Neuronal stem cell (in vitro differentiated cells): ENCODE results near the gene BPI.

ENCODE experiments used
- DNase-seq: peaks from one replicate; pipeline ENCODE4 v3.0.0-alpha.2; 2013; ENCODE audit warnings: low spot score
- H2AFZ ChIP-seq: one replicate; pipeline ENCODE4 v1.6.1; 2013; ENCODE audit warnings: mild to moderate bottlenecking, low read length, inconsistent platforms
- H2AK5ac ChIP-seq: 2 replicates; pipeline ENCODE4 v1.6.1; 2013; ENCODE audit warnings: low read depth, mild to moderate bottlenecking, inconsistent platforms, low read length, moderate library complexity, mixed read lengths
- H2BK120ac ChIP-seq: 2 replicates; pipeline ENCODE4 v1.6.1; 2013; ENCODE audit warnings: low read depth, mild to moderate bottlenecking, inconsistent platforms, low read length, moderate library complexity, mixed read lengths
- H2BK12ac ChIP-seq: one replicate; pipeline ENCODE4 v1.6.1; 2013; ENCODE audit warnings: low read length, inconsistent platforms
- H2BK15ac ChIP-seq: 2 replicates; pipeline ENCODE4 v1.6.1; 2013; ENCODE audit warnings: mild to moderate bottlenecking, low read length, inconsistent platforms, mixed read lengths
- H2BK5ac ChIP-seq: one replicate; pipeline ENCODE4 v1.6.1; 2013; ENCODE audit warnings: inconsistent platforms, mild to moderate bottlenecking, low read length, moderate library complexity
- H3K14ac ChIP-seq: one replicate; pipeline ENCODE4 v1.6.1; 2013; ENCODE audit warnings: low read length, inconsistent platforms
- H3K18ac ChIP-seq: 2 replicates; pipeline ENCODE4 v1.6.1; 2013; ENCODE audit warnings: low read length, inconsistent platforms
- H3K23ac ChIP-seq: 2 replicates; pipeline ENCODE4 v1.6.1; 2013; ENCODE audit warnings: low read depth, mild to moderate bottlenecking, mixed read lengths, low read length, inconsistent platforms; ENCODE audit not compliant: poor library complexity
- H3K27ac ChIP-seq: replicated peaks from 3 replicates; pipeline ENCODE4 v1.5.1; 2013; ENCODE audit warnings: low read length, inconsistent platforms
- H3K27me3 ChIP-seq, 3 experiments: 2 replicates each; pipeline ENCODE4 v1.6.1; 2013; ENCODE audit warnings: low read length in 3 of 3, mild to moderate bottlenecking in 2 of 3, inconsistent platforms in 1 of 3, low read depth in 1 of 3, mixed read lengths in 1 of 3, moderate library complexity in 1 of 3; ENCODE audit not compliant: control insufficient read depth in 3 of 3, insufficient read depth in 3 of 3
- H3K36me3 ChIP-seq, 2 donors: replicated peaks in 1 of 2; 2 replicates each; pipeline ENCODE4 v1.6.1; 2013; ENCODE audit warnings: low read length in 2 of 2; ENCODE audit not compliant: control insufficient read depth in 2 of 2, insufficient read depth in 2 of 2
- H3K4ac ChIP-seq: 2 replicates; pipeline ENCODE4 v1.6.1; 2013; ENCODE audit warnings: inconsistent platforms, mild to moderate bottlenecking, low read length, moderate library complexity
- H3K4me1 ChIP-seq, 2 donors: 1 replicate in 1 of 2; 2 replicates in 1 of 2; pipeline ENCODE4 v1.6.1; 2013; ENCODE audit warnings: low read length in 2 of 2, low read depth in 1 of 2; ENCODE audit not compliant: control insufficient read depth in 2 of 2, insufficient read depth in 1 of 2
- H3K4me2 ChIP-seq: one replicate; pipeline ENCODE4 v1.6.1; 2013; ENCODE audit warnings: mild to moderate bottlenecking, low read length, inconsistent platforms; ENCODE audit not compliant: insufficient read depth, poor library complexity, severe bottlenecking
- H3K4me3 ChIP-seq, 2 donors: 2 replicates each; pipeline ENCODE4 v1.5.1; 2013; ENCODE audit warnings: low read length in 2 of 2, mild to moderate bottlenecking in 2 of 2, inconsistent platforms in 1 of 2, moderate library complexity in 1 of 2
- H3K79me1 ChIP-seq: one replicate; pipeline ENCODE4 v1.6.1; 2013; ENCODE audit warnings: low read depth, mild to moderate bottlenecking, inconsistent platforms, low read length, moderate library complexity
- H3K9ac ChIP-seq: one replicate; pipeline ENCODE4 v1.6.1; 2013; ENCODE audit warnings: mild to moderate bottlenecking, low read depth, low read length, inconsistent platforms; ENCODE audit not compliant: poor library complexity
- H3K9me3 ChIP-seq, 2 donors: replicated peaks in 1 of 2; 2 replicates each; pipeline versions ENCODE3 to v1.6.1; 2013; ENCODE audit warnings: low read length in 2 of 2, mild to moderate bottlenecking in 2 of 2, inconsistent platforms in 1 of 2, low read depth in 1 of 2, mixed read lengths in 1 of 2, moderate library complexity in 1 of 2; ENCODE audit not compliant: control insufficient read depth in 2 of 2, insufficient read depth in 1 of 2
- H4K8ac ChIP-seq: one replicate; pipeline ENCODE4 v1.6.1; 2013; ENCODE audit warnings: low read depth, mild to moderate bottlenecking, inconsistent platforms, low read length, moderate library complexity
- H4K91ac ChIP-seq: one replicate; pipeline ENCODE4 v1.6.1; 2013; ENCODE audit warnings: low read length, low read depth, mild to moderate bottlenecking, inconsistent platforms; ENCODE audit not compliant: poor library complexity
- WGBS, 2 donors: extraction: QIAGEN DNeasy Blood & Tissue Kit; methylation state at CpG; one replicate each; pipeline ENCODE4 v1.1.7; 2013; ENCODE audit warnings: missing lambda C conversion rate in 2 of 2, mixed read lengths in 1 of 2; ENCODE audit not compliant: insufficient read length in 2 of 2, insufficient replicate concordance in 1 of 2; ENCODE audit errors: extremely low coverage in 2 of 2; 5-methylcytosine and 5-hydroxymethylcytosine counted together

The BPI gene

GRCh38 chr20:38271608-38272120, 32.3 kb upstream of the BPI start:
- Histone ChIP-seq H4K91ac (no peak overlapping the region), H3K18ac (no peak overlapping the region), H3K4ac (no peak overlapping the region), H4K8ac (no peak overlapping the region), H3K9ac (no peak overlapping the region), H2AFZ (no peak overlapping the region), H2BK5ac (no peak overlapping the region), H2BK15ac (peak overlapping the region; percentile 42), H3K36me3 (no peaks in the 10 kb centered on the region), H3K9me3 (no peaks in the 10 kb centered on the region), H3K14ac (no peak overlapping the region), H2BK12ac (no peak overlapping the region), H3K4me3 (no peak overlapping the region), H3K79me1 (no peaks in the 10 kb centered on the region), H3K4me2 (no peak overlapping the region), H3K27ac (no peak overlapping the region), H3K4me1 (no peaks in the 10 kb centered on the region), H2AK5ac (no peak overlapping the region), H3K27me3 (no peaks in the 10 kb centered on the region), H3K23ac (no peak overlapping the region), H2BK120ac (no peak overlapping the region)
- no peak for DNase-seq
- no CpG with 5 or more reads among the region's 2 CpGs for WGBS, 2 donors

- Histone ChIP-seq H3K18ac (no peak overlapping the region), H2BK5ac (no peak overlapping the region), H3K27me3 (no peaks in the 10 kb centered on the region), H3K4me3 (no peak overlapping the region), H3K4me1 (no peaks in the 10 kb centered on the region), H4K91ac (no peak overlapping the region), H3K4ac (no peak overlapping the region), H2AK5ac (no peak overlapping the region), H3K14ac (no peak overlapping the region), H3K79me1 (no peaks in the 10 kb centered on the region), H2BK120ac (no peak overlapping the region), H3K27ac (no peak overlapping the region), H3K36me3 (no peaks in the 10 kb centered on the region), H3K9me3 (no peaks in the 10 kb centered on the region), H3K9ac (no peak overlapping the region), H2BK15ac (no peak overlapping the region), H3K23ac (no peak overlapping the region), H2AFZ (no peak overlapping the region), H4K8ac (no peak overlapping the region), H2BK12ac (no peak overlapping the region), H3K4me2 (no peak overlapping the region)
- DNase-seq: no peak
- no CpG with 5 or more reads among the region's 2 CpGs for WGBS, 2 donors
Observed at GRCh38 chr20:38272398-38272797, 31.6 kb upstream of the BPI start.

DNA sequence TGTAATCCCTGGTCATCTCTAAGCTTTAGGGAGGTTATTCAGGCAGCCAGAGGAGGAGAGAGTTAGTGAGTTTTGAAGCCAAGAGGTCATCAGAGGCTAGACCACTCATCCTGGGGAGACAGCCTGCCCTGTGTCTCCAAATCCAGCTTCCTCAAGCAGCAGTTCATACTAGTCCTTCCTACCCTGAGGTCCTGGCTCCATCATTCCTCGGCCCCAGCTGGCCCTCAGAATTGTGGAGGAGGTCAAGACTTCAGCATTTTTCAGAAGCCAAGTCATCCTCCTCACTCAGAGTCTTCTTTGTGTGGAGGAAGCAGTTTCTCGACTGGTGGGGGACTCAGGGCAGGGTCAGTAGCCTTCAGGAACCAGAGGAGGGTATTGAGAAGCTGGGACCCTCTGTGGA, 31.0 kb upstream of the BPI start:
- Histone ChIP-seq H4K91ac (no peak overlapping the region), H2BK5ac (no peak overlapping the region), H3K18ac (no peak overlapping the region), H3K4ac (no peak overlapping the region), H2AK5ac (no peak overlapping the region), H3K27me3 (no peaks in the 10 kb centered on the region), H3K36me3 (no peaks in the 10 kb centered on the region), H3K4me3 (no peak overlapping the region), H3K14ac (no peak overlapping the region), H3K9me3 (no peaks in the 10 kb centered on the region), H3K9ac (no peak overlapping the region), H3K79me1 (no peaks in the 10 kb centered on the region), H3K23ac (no peak overlapping the region), H4K8ac (no peak overlapping the region), H2AFZ (no peak overlapping the region), H2BK15ac (no peak overlapping the region), H2BK120ac (no peak overlapping the region), H3K27ac (no peak overlapping the region), H3K4me2 (no peak overlapping the region), H2BK12ac (no peak overlapping the region), H3K4me1 (peaks cover 0 to 3% of the 10 kb centered on the region in 2 donors)
- DNase-seq: no peak
- WGBS, 2 donors: no CpG with 5 or more reads among the region's 2 CpGs

- 100% methylated on average over 1 of the region's 12 CpGs; no CpG with 5 or more reads in 1 of the 2 donors for WGBS, 2 donors
- H3K27ac ChIP-seq: no peak overlapping the region
Observed at GRCh38 chr20:38275815-38276550, 28.0 kb upstream of the BPI start.

More at GRCh38 chr20:38275815-38276550, 28.0 kb upstream of the BPI start:
- Histone ChIP-seq H3K23ac (no peak overlapping the region), H2BK12ac (no peak overlapping the region), H3K36me3 (no peaks in the 10 kb centered on the region), H2BK5ac (no peak overlapping the region), H3K4me3 (no peak overlapping the region), H4K91ac (no peak overlapping the region), H4K8ac (no peak overlapping the region), H2AK5ac (no peak overlapping the region), H3K4ac (no peak overlapping the region), H3K27me3 (no peaks in the 10 kb centered on the region), H2AFZ (no peak overlapping the region), H3K9ac (no peak overlapping the region), H3K9me3 (no peaks in the 10 kb centered on the region), H2BK15ac (no peak overlapping the region), H3K4me2 (no peak overlapping the region), H3K14ac (no peak overlapping the region), H3K4me1 (peaks cover 0 to 5% of the 10 kb centered on the region in 2 donors), H3K79me1 (no peaks in the 10 kb centered on the region), H2BK120ac (no peak overlapping the region), H3K18ac (no peak overlapping the region)
- no peak for DNase-seq
